IMR-90 (cell line): ENCODE data around the gene MAMDC4. TPM values are rescaled to one million over a fixed set of nuclear protein-coding genes. Genes with fewer than 3 reads are reported as not detected.

Source experiments
- ATAC-seq: fragments of 200-7000 bp; cut with Tn5 transposase; 2 replicates; pipeline ENCODE4 v1.9.1; 2020; ENCODE audit warnings: low read depth, mild to moderate bottlenecking, moderate library complexity
- BruUV-seq: library from RNA; stranded (reverse); fragments of 400-500 nt; replicated peaks from 2 replicates; lab custom pipeline; 2021; lab: Mats Ljungman, UMichigan
- CTCF ChIA-PET: fragments of 300-600 bp; formaldehyde crosslinking; extraction: SDS; loops from one replicate; lab custom pipeline; 2021; ENCODE audit warnings: antibody characterized with exemption; lab: Yijun Ruan, JAX
- POLR2A ChIA-PET: fragments of 300-600 bp; sonication (Branson Sonifier 250); formaldehyde crosslinking; loops from one replicate; lab custom pipeline; 2022; ENCODE audit warnings: antibody characterized with exemption; ENCODE audit not compliant: unreplicated experiment; lab: Charles Lee
- DNase-seq: peaks from one replicate; pipeline ENCODE4 v3.0.0; 2013
- H2AFZ ChIP-seq: replicated peaks from 2 replicates; pipeline ENCODE3; 2013; ENCODE audit warnings: low read length, mild to moderate bottlenecking; ENCODE audit not compliant: poor library complexity
- H2AK5ac ChIP-seq: 2 replicates; pipeline ENCODE4 v1.6.1; 2013; ENCODE audit warnings: low read depth, low read length, inconsistent platforms
- H2AK9ac ChIP-seq: replicated peaks from 2 replicates; pipeline ENCODE3; 2013; ENCODE audit warnings: mild to moderate bottlenecking, low read depth, low read length, moderate library complexity; ENCODE audit not compliant: poor library complexity
- H2BK120ac ChIP-seq: 2 replicates; pipeline ENCODE4 v1.6.1; 2013; ENCODE audit warnings: low read depth, low read length, inconsistent platforms
- H2BK15ac ChIP-seq: 3 replicates; pipeline ENCODE4 v1.6.1; 2013; ENCODE audit warnings: low read depth, low read length, inconsistent platforms
- H2BK20ac ChIP-seq: 2 replicates; pipeline ENCODE4 v1.6.1; 2013; ENCODE audit warnings: low read depth, mild to moderate bottlenecking, inconsistent platforms, low read length, moderate library complexity
- H2BK5ac ChIP-seq: 2 replicates; pipeline ENCODE4 v1.6.1; 2013; ENCODE audit warnings: mild to moderate bottlenecking, low read depth, low read length, inconsistent platforms; ENCODE audit not compliant: poor library complexity, severe bottlenecking
- H3K14ac ChIP-seq: replicated peaks from 2 replicates; pipeline ENCODE4 v1.6.1; 2013; ENCODE audit warnings: low read depth, low read length, inconsistent platforms
- H3K18ac ChIP-seq: 2 replicates; pipeline ENCODE4 v1.6.1; 2013; ENCODE audit warnings: low read depth, low read length, control low read depth
- H3K23ac ChIP-seq: 2 replicates; pipeline ENCODE4 v1.6.1; 2013; ENCODE audit warnings: low read depth, low read length, inconsistent platforms
- H3K27ac ChIP-seq: 2 replicates; pipeline ENCODE4 v1.5.1; 2013; ENCODE audit warnings: mild to moderate bottlenecking, control low read depth, low read length; ENCODE audit not compliant: insufficient read depth
- H3K27me3 ChIP-seq: 2 replicates; pipeline ENCODE4 v1.6.1; 2013; ENCODE audit warnings: low read length; ENCODE audit not compliant: control insufficient read depth, insufficient read depth
- H3K36me3 ChIP-seq: 2 replicates; pipeline ENCODE4 v1.6.1; 2013; ENCODE audit warnings: low read length, mixed read lengths; ENCODE audit not compliant: control insufficient read depth, insufficient read depth
- H3K4ac ChIP-seq: 2 replicates; pipeline ENCODE4 v1.6.1; 2013; ENCODE audit warnings: low read depth, low read length, inconsistent platforms
- H3K4me1 ChIP-seq: 2 replicates; pipeline ENCODE4 v1.6.1; 2013; ENCODE audit warnings: low read length, mixed read lengths; ENCODE audit not compliant: control insufficient read depth, insufficient read depth
- H3K4me2 ChIP-seq: 2 replicates; pipeline ENCODE4 v1.6.1; 2013; ENCODE audit warnings: low read depth, mild to moderate bottlenecking, control low read depth, low read length, moderate library complexity
- H3K4me3 ChIP-seq: 2 replicates; pipeline ENCODE4 v1.5.1; 2013; ENCODE audit warnings: low read depth, mild to moderate bottlenecking, control low read depth, low read length, moderate library complexity; ENCODE audit not compliant: insufficient read depth
- H3K56ac ChIP-seq: 2 replicates; pipeline ENCODE4 v1.6.1; 2013; ENCODE audit warnings: low read length, inconsistent platforms; ENCODE audit not compliant: insufficient read depth; ENCODE audit errors: extremely low read depth
- H3K79me1 ChIP-seq, 2 experiments: 2 replicates each; pipeline ENCODE4 v1.6.1; 2013; ENCODE audit warnings: low read length in 2 of 2, inconsistent platforms in 1 of 2, low read depth in 1 of 2
- H3K9ac ChIP-seq: 2 replicates; pipeline ENCODE4 v1.6.1; 2013; ENCODE audit warnings: low read depth, low read length, control low read depth
- H3K9me1 ChIP-seq: 2 replicates; pipeline ENCODE4 v1.6.1; 2013; ENCODE audit warnings: low read length, inconsistent platforms; ENCODE audit not compliant: insufficient read depth
- H3K9me3 ChIP-seq: 2 replicates; pipeline ENCODE4 v1.6.1; 2013; ENCODE audit warnings: low read length; ENCODE audit not compliant: control insufficient read depth, insufficient read depth
- H4K20me1 ChIP-seq: 2 replicates; pipeline ENCODE4 v1.6.1; 2013; ENCODE audit warnings: low read length, inconsistent platforms; ENCODE audit not compliant: insufficient read depth
- H4K5ac ChIP-seq: 2 replicates; pipeline ENCODE4 v1.6.1; 2013; ENCODE audit warnings: mild to moderate bottlenecking, low read depth, low read length, control low read depth
- H4K8ac ChIP-seq, 2 experiments: 2 replicates each; pipeline ENCODE4 v1.6.1; 2013; ENCODE audit warnings: low read depth in 2 of 2, low read length in 2 of 2, control low read depth in 1 of 2, inconsistent platforms in 1 of 2
- H4K91ac ChIP-seq: 2 replicates; pipeline ENCODE4 v1.6.1; 2013; ENCODE audit warnings: low read depth, low read length, inconsistent platforms; ENCODE audit not compliant: insufficient read depth
- CTCF ChIP-seq: conservative IDR thresholded peaks from 2 replicates; pipeline ENCODE4 v1.5.1; 2012; ENCODE audit warnings: mild to moderate bottlenecking, low read depth, low read length, improper control_type of control experiment
- MAZ ChIP-seq: IDR thresholded peaks from 2 replicates; pipeline ENCODE4 v1.6.1; 2012; ENCODE audit warnings: low read depth, mild to moderate bottlenecking, low read length, improper control_type of control experiment, moderate library complexity, borderline replicate concordance
- WGBS, 2 experiments: methylation state at CpG; one replicate each; pipeline versions ENCODE4 v1.1.5 to v1.1.7; 2013; ENCODE audit warnings: missing lambda C conversion rate in 2 of 2; ENCODE audit not compliant: insufficient read length in 1 of 2; ENCODE audit errors: extremely low coverage in 2 of 2; 5-methylcytosine and 5-hydroxymethylcytosine counted together
- dilution Hi-C: fragments of 300-500 bp; cut with HindIII; formaldehyde crosslinking; loops from one replicate; pipeline ENCODE4 v1.14.3; 2018; ENCODE audit warnings: low sequenced_read_pairs; ENCODE audit not compliant: unreplicated experiment
- in situ Hi-C: fragments of 300-500 bp; cut with MboI; formaldehyde crosslinking; loops from 3 replicates; pipeline ENCODE4 v1.14.3; 2019; ENCODE audit warnings: low sequenced_read_pairs, inconsistent platforms, mixed read lengths
- intact Hi-C: fragments of 100-400 bp; cut with micrococcal nuclease; formaldehyde crosslinking; loops from 2 replicates; pipeline ENCODE4 v1.10.0; 2022
- polyA plus RNA-seq, 3 experiments: library from polyadenylated mRNA; depleted of rRNA; stranded (reverse); fragments of >200 nt; gene quantifications; 2 replicates each; pipeline ENCODE4 v1.2.3, GENCODE V29; 2012; ENCODE audit warnings: low replicate concordance in 1 of 3
- total RNA-seq: library from RNA; depleted of rRNA; stranded (reverse); fragments of >200 nt; gene quantifications from 2 replicates; pipeline ENCODE4 v1.2.3, GENCODE V29; 2012

MAMDC4 gene
- total and polyA plus RNA-seq, 2 of the 4 experiments (the other 2 are of a cell fraction): 0.18 to 3.5 TPM

- peak overlapping the region in 1 of 2 experiments; percentile 69; a peak in 2 of 4 replicates for H4K8ac ChIP-seq
- no peaks in the 10 kb centered on the region for H3K27me3 ChIP-seq
- peaks cover 18% of the 10 kb centered on the region for H3K36me3 ChIP-seq
- H2BK15ac ChIP-seq: no peak overlapping the region
- ATAC-seq (peak; percentile 72), DNase-seq (peak; percentile 45)
- peak overlapping the region; percentile 14; the same call in 1 of the 2 replicates for H2BK20ac ChIP-seq
- ChIA-PET CTCF (interaction anchor here (0.6 to 0.9 kb wide), 2 partner anchors 12 to 42 kb away, joined by 3 to 6 read pairs; partner anchors contain the start of gene FBXW5), POLR2A (no interaction called here)
- no peak overlapping the region for H3K4me2 ChIP-seq
- intact Hi-C loops (no loop called here), dilution Hi-C loops (no loop called here), in situ Hi-C loops (no loop called here)
- H3K27ac ChIP-seq: no peak overlapping the region
- 67% methylated on average over 9 of the region's 20 CpGs; no CpG with 5 or more reads in 1 of the 2 experiments for WGBS, 2 experiments
- no peak overlapping the region; the same call in 1 of the 2 replicates for H4K91ac ChIP-seq
- H2AK5ac ChIP-seq: peak overlapping the region; percentile 61
- H3K4me3 ChIP-seq: no peak overlapping the region
- H3K14ac ChIP-seq: peak overlapping the region; percentile 17; the same call in 1 of the 2 replicates
- peak overlapping the region; percentile 93 for H2AK9ac ChIP-seq
- H3K4me1 ChIP-seq: peaks cover 15% of the 10 kb centered on the region
- H3K9me3 ChIP-seq: no peaks in the 10 kb centered on the region
- peak overlapping the region; percentile 81 for H2AFZ ChIP-seq
- TF ChIP-seq CTCF (no peak), MAZ (0 out of 2 replicates have a peak, but pooled peaks have one; percentile 13)
- H3K56ac ChIP-seq: no peak overlapping the region; the same call in 1 of the 2 replicates
- peak overlapping the region; percentile 76 for H2BK5ac ChIP-seq
- peak overlapping the region; percentile 73 for H3K4ac ChIP-seq
- H3K18ac ChIP-seq: peak overlapping the region; percentile 3; the same call in 1 of the 2 replicates
- H3K79me1 ChIP-seq: peaks cover 12 to 52% of the 10 kb centered on the region in 2 experiments
- H3K23ac ChIP-seq: 0 out of 2 replicates have a peak overlapping the region, but pooled peaks have one; percentile 24
- peak overlapping the region; percentile 33 for H2BK120ac ChIP-seq
- no TSS peak for BruUV-seq
- no peak overlapping the region for H3K9ac ChIP-seq
- peak overlapping the region; percentile 22; the same call in 1 of the 2 replicates for H4K5ac ChIP-seq
- no peaks in the 10 kb centered on the region; the same call in none of the 2 replicates for H4K20me1 ChIP-seq
- 0 out of 2 replicates have a peak, but pooled peaks cover 10% of the 10 kb centered on the region for H3K9me1 ChIP-seq
Observed at GRCh38 chr9:136901516-136902258, 49.5 kb downstream of the MAMDC4 start.
